ENCODE data around the gene GABRR2.

GRCh38 chr6:89298680-89299465 lies 16.2 kb downstream of the GABRR2 start:
- TF ChIP-seq, protein P1, sequence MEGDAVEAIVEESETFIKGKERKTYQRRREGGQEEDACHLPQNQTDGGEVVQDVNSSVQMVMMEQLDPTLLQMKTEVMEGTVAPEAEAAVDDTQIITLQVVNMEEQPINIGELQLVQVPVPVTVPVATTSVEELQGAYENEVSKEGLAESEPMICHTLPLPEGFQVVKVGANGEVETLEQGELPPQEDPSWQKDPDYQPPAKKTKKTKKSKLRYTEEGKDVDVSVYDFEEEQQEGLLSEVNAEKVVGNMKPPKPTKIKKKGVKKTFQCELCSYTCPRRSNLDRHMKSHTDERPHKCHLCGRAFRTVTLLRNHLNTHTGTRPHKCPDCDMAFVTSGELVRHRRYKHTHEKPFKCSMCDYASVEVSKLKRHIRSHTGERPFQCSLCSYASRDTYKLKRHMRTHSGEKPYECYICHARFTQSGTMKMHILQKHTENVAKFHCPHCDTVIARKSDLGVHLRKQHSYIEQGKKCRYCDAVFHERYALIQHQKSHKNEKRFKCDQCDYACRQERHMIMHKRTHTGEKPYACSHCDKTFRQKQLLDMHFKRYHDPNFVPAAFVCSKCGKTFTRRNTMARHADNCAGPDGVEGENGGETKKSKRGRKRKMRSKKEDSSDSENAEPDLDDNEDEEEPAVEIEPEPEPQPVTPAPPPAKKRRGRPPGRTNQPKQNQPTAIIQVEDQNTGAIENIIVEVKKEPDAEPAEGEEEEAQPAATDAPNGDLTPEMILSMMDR (IDR thresholded peaks at IDR 0.05): no peak
- TF ChIP-seq POLR2A (IDR thresholded peaks at IDR 0.05): no peak

Data from lower leg skin (tissue), 3 donors.